GM21526 (cell line): Measurements from ENCODE around the gene LRRC7.

ENCODE experiments used
- ATAC-seq: cut with Tn5 transposase; IDR thresholded peaks from one replicate; pipeline ENCODE4 v1.9.1; 2021; ENCODE audit warnings: moderate library complexity; ENCODE audit not compliant: unreplicated experiment, low FRiP score

Gene LRRC7

DNA sequence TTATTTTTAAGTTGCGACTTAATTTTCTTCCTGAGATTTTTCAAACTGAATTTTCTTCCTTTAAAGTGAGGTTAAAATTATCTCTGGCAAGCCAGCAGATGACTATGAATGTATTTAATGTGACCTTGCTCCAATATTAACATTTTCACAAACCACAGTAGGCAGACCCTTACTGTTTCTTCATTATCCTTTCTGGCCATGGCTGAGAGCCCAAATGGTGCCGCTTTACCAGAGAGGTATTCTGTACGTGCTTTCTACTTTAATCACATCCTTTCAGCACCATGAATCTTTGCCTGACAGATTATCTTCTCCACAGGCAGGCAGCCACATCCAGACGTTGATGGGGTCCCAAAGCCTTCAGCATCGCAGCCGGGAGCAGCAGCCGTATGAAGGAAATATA, 508.0 kb downstream of the LRRC7 start:
- no peak for ATAC-seq

DNA sequence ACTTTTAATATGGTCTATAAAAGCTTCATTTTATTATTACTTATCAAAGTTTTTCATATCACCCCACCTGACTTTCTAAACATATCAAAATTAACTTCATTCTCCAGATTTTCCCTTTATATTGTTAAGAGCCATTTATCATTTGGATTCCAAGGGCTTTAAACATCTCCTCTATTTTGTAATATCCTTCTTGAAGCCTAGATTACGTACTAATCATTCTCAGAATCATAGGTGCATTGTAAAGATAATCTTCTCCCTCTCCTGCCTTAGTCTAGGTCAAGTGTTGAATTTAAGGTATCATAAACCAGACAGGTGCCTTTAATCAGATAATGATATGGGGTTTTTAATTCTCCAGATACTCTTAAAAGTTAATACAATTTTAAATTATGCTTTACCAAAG, 509.3 kb downstream of the LRRC7 start:
- no peak for ATAC-seq

DNA sequence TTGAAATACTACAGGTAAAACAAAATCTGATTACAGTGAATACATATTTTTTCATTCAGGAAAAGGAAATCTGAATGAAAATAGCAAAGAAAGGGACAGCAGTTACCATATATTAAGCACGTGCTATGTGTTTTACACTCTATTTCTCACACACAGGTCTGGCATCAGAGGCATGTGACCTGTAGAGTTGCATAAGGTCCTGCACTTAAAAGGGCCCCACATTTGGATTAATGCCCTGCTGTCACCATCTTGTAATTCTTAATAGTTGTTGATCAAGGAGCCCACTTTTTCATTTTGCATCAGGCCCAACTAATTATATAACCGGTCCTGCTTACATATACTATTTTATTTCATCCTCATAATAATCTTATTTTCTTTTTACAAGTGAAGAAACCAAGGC, 511.8 kb downstream of the LRRC7 start:
- no peak for ATAC-seq

DNA sequence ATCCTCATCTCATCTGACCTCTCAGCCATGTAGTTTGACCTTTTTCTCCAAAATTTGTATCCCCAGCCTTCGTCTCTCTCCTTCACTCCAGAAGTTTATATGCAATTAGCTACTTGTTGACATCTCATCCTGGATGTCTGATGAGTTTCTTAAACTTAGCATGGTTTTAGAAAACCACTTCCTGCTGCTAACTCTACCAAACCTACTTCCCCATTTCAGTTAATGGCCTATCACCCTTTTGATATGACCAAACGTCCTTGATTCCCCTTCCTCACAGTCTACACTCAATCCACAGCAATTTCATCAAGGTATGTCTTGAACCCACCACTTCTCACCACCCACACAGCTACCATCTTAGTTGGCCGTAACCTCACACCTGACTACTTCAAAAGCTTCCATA, 515.8 kb downstream of the LRRC7 start:
- peak; percentile 54 for ATAC-seq

DNA sequence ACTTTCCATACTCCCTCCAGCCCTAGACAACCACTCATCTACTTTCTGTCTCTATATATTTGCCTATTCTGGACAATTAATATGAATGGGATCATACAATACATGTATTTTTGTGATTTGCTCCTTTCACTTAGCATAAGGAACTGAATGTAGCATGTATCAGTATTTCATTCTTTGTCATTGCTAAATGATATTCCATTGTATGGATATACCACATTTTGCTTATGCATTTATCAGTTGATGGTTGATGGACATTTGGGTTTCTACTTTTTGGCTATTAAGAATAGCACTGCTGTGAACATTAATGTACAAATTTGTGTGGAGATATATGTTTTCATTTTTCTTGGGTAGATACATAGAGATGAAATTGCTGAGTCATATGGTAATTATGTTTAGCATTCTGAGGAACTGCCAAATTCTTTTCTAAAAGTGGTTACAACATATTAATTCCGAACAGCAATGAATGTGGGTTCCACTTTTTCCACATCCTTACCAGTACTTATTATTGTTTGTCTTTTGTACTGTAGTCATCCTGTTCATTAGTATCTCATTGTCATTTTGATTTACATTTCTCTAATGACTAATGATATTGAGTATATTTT, 516.7 kb downstream of the LRRC7 start:
- ATAC-seq: no peak

DNA sequence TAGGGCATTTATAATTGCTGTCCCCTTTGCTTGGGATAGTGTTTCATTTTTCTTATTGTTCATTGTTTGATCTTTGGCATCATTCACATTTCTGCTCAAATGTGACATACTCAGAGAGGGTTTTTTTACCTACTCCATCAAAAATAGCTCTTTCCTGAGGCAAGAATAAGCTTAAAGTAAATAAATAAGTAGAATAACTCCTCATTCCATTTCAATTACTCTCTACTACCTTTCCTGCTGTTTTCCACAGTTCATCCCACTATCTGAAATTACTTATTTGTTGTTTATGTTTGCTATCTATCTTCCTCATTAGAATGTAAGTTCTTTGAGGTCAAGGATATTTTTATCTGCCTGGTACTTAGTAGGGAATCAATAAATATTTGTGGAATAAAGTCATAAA, 517.8 kb downstream of the LRRC7 start:
- no peak for ATAC-seq

DNA sequence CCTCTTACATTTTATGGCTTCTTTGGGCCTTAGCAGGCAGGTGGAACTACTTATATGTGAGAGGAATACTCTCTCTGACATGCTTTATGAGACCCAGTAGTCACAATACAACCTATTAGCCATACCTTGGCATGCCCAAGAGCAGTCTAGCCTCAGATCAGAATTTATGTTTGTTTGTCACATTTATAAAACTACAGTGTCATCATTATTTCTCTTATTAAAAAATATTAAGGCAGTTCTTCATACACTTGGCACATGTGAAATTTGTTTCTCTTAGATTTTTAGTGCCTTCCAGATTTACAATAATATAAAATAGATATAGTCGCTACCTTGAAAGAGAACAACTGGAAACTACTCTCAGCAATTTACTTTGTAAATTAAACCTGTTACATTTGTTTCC, 519.2 kb downstream of the LRRC7 start:
- ATAC-seq: no peak

DNA sequence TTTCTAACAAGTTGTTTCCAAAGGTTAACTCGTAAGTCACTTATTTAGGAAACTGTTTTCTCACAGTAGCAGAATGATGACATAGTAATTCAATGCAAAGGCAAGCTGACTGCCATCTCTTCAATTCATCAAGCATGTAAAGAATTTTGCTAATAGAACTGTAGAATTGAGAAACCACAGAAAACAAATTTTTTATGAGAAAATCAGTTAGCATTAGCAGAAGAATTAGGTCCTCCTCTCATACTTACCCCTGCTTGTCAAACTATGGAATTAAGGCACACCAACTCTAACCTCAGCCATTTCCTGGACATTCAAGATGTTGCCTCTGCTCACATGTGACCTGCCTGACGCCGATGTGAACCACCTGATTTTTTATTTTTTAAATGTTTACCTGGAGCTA, 522.4 kb downstream of the LRRC7 start:
- no peak for ATAC-seq

DNA sequence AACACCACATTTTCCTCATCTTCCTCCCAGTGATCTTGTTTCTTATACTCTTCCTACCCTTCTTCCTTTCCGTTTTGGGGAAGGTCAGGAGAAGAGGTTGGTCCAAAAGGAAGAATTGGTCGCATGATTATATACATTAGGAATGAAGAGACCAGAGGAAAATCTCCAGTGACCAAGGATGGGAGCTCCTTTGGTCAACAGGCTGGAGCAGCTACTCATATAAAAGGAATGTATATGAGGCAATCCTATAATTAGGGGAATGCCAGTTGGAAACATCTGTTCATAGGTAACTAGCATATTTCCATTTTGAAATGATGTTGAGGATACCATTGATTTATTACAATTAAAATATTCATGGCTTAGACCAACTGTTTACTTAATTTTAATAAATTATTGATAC, 523.2 kb downstream of the LRRC7 start:
- ATAC-seq: no peak

DNA sequence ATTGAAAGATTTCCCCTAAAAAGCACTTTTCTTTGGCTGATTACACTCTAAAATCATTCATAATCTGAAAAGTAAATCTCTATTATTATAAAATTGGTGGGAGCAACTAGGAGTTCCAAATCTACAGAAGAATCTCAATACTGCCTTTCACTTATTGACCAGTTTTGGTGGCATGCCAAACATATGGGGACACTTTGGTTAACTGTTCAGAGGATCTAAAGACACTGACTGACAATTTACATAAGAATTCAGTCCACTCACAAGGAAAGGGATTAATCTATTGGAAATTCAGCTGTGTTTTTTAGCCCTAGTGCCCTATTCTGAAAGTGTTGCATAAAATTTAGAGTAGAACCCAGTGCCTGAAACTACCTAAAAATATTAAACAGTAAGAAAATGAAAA, 524.1 kb downstream of the LRRC7 start:
- ATAC-seq: no peak

DNA sequence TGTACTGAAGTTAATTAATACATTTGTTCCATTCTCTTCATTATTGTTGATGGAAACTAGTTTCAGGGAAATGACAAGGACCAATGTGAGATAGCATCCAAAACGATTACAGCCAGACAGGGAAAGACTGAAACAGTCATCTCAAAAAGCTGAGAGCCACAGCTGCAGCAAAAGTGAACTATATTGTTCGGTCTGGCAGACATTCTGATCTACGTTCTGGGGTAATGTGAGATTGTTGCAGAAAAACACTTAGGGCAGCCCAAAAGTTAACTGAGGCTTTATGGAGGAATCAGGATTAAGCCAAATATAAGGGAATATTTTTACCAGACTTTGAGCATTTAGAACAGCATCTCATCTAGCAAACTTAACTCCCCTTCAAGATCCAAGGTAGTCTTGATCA, 524.8 kb downstream of the LRRC7 start:
- ATAC-seq: no peak

DNA sequence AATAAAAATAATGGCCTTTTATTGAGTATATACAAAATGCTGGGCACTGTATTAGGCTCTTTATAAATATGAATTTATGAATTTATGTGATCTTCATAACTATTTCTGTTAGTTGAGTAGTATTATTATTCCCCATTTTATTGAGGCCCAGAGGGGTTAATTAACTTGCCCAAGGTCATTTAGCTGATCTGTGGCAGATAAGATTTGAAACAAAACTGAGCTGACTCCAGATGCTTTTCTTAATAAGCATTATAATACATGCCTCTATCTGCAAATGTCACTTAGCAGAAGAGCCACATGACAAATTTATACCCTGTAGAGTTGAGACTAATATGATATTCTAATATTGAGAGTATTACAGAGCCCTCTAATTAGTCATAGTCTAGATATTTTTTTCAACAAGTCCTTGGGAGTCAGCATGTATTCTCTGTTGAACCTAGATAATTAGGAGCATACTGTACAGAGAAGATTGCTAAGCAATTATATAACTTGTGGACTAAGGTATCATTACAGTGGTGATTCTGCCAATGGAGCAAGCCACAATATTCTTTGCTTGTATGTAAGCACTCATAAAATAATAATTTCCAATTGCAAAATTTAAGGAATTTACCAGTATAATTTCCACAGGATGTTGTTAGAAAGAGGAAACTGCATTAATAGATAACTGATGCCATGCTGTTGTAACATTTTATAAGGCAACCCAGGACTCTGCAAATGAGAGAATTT, 525.7 kb downstream of the LRRC7 start:
- no peak for ATAC-seq

DNA sequence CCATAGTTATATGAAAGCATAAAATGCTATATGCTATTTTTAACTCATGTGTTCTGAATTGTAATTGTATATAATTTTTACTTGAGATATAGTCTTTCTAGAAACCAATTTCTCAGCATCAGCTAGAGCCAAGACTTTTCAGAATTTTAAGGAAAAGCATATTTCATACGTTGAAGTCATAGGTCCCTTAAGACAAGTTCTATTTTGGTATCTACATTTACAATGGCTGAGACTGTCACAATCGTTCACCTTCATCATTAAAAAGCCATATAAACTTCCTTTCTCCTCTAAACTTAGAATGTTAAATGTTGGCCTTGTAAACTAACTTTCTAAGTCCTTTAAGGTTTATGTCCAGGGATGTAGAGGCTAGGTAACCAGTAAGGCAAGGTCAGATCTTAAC, 533.5 kb downstream of the LRRC7 start:
- no peak for ATAC-seq

DNA sequence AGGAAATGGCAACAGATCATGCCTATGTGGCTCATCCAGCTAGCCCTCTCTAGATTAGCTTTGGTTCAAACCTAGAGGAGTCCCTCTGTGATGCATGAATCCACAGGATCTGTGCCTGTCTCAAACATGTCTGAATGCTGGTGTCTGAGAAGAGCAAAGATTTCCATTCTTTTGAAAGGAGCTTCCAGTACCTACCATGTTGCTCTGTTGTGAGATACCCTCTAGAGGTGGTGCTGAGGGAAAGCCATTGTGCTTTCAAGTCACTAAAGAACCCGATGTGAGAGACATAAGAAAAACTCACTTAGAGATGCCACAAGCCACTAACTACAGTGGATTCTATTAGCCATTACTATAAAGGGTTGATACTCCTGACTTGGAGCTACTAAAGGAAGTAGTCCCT, 534.1 kb downstream of the LRRC7 start:
- ATAC-seq: no peak

DNA sequence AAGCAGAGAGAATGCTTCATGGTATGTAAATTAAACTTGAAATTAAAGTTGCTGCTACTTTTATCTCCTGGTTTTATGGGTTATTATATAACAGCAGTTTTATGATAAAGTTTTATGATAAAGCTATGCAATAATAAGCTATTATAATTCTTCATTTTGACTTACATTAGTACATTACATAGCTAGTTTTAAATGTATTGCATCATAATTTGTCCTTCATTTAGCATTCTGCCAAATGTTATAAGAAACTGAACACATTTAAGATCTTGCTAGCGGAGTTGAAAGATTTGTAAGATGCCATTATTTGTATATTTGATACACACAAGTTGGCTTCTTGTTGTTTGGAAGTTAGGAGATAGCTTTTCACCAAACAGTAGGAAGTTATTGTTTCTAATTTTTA, 536.0 kb downstream of the LRRC7 start:
- ATAC-seq: no peak

DNA sequence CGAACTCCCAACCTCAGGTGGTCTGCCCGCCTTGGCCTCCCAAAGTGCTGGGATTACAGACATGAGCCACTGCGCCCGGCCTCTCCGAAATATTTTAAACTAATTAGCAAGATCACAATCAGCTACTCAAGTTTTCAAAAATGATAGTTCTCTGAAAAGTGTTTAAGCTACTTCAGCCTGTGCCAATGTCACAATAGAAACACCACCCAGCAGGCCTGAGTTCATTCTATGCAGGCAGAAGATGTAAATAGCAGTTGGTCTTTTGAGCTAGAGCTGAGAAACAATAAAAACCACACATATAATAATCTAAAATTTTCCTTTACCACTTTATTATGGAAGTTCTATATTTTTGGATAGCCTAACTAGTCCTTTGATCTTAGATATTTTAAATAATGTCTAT, 541.5 kb downstream of the LRRC7 start:
- no peak for ATAC-seq

DNA sequence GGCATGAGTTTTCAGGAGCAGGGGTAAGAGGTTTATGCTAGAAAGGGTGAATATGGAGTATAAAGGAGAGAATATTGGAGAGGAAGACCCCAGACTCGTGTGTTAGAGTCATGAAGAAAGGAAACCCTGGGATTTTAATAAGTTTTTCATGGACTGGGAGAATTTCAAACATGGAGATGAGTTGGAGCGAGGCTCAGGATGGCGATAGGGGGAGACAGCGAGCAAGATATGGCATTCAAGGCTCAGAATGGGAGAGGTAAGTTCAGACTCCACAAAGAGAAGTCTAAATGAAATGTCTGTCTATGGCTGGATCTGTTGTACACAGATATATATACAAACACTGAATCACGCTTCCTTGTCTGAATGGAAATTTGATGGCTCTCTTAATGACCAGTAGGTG, 545.1 kb downstream of the LRRC7 start:
- no peak for ATAC-seq

DNA sequence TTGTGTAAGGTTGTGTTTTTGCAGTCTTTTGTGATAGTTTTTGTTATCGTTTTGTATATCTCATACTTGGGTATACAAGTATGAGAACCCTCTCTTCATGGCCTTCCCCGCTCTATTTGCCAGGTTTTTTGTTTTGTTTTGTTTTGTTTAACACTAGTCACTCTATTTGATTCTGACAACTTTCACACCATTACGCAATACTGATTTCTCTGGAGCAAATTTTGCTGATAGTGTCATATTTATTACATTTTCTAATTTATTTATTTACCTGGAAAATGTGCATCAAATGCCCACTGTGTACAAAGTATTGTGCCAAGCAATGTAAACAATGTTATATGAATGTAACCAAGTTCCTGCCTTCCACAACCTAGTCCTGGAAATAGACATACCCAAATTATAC, 547.6 kb downstream of the LRRC7 start:
- no peak for ATAC-seq

DNA sequence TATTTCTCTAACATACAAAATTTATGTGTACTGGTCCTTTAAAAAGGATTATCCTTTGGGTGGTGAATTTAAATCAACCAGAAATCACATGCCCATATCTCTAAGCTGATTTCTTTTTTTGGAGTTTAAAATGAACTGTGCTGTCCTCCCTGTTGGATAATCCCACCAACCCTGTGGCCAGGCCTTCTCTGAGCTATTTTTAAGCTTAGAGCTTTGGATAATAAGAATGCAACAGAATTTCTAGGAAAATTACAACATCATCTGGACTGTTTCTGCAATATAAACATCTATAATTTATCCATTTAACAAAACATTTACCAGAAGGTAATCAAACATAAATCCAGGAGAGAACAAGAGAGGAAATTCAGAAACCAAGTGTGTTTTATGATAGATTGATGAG, 549.3 kb downstream of the LRRC7 start:
- ATAC-seq: no peak

DNA sequence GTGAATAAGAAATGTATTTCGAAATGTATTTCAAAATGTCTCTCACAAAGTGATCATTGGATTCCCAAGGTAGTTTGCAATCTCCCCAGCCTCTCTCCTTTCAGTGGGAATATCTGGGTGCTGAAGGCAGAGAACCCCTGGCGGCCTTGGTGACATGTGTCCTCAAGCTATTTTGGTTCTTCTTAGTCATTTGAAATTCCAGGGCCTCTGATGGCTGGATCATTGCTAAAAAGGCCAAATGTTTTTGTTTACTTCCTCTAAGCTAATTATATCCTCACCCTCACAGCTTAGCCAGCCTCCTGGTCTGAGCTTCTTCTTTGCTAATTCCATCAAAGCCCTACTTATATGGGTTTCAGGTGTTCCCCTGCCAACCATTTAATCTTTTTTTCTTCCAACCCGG, 566.4 kb downstream of the LRRC7 start:
- ATAC-seq: no peak

DNA sequence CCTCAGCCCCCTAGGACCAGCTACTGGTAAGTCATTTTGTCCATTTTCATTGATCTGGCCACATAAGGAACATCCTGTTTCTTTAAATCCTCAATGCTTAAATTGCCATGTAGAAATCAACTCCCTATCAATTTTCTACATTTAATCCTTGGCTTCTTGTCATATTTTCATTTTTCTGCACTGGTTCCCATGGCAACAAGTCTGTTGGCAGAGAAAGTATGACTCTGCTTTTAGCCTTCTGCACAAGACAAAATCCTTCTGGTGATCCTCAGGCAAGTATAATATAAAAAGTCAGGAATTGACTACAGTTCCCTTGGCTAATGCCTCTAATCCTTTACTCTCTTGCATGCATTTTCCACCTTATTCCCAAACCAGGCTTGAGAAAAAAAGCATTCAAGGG, 572.6 kb downstream of the LRRC7 start:
- no peak for ATAC-seq

DNA sequence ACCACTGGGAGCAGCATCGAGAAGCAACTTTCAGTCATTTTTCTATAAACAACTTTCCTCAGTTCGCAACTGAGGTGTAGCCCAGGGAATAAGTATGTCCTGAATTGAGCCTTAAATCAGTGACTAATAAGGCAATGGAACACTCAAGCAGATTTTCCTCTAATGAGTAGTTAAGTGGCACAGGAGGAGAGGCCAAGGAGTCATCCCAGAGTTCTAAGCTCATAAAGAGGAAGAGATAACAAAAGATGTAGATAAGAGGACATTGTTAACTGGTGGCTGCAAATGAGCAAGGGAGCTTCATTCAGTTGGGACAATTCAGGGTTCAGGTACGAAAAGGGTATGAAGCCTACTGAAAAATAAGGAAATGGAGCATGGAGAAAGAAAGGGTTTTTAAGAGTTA, 573.2 kb downstream of the LRRC7 start:
- ATAC-seq: no peak

DNA sequence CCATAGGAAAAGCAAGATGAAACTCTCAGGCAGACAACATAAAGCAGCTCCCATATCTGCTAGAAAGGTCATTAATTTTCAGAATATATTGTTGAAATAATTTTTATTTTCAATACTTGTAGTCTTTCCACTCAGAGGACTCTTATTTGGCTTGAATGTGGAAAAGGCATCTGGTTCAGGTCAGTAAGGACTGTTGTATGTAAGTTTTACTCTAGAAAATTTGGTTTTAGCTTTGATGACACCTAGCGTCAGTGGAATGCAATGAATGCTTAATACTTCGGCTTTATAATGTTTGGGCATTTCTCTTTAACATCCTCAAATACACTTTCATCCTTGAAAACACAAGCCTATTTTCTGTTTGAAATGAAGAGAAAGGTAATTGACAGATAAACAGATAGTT, 574.4 kb downstream of the LRRC7 start:
- ATAC-seq: no peak
